NOMO-1 treated with dmso at 0.1 percent for 144 hours (cell line): ENCODE measurements around the gene ZFHX3.

Source experiments
- DNase-seq: peaks from one replicate; lab custom pipeline; 2025; ENCODE audit not compliant: unreplicated experiment; lab: John Stamatoyannopoulos, UW

ZFHX3 gene

GRCh38 chr16:72836985-72837384 lies 210.9 kb downstream of the ZFHX3 start:
- no peak for DNase-seq

DNA sequence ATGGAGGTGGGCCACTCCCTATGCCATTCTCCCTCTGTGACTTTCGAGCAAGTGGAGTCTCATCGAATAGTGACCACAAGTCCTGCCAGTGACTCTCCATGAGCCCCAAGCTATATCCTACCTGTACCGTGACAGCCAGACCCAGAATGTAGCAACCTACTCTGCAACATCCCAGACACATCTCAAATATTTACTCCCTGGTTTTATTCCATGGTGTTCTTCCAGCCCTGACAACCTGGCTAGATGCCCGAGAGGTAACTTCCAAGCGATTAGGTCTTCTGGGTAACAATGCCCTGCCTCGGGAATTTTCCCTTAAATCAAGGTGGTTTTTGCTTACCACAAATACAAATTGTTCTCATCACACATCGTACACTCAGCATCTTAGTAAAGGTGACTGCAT lies 211.7 kb downstream of the ZFHX3 start:
- no peak for DNase-seq

GRCh38 chr16:72835086-72835485 lies 212.8 kb downstream of the ZFHX3 start:
- no peak for DNase-seq

DNA sequence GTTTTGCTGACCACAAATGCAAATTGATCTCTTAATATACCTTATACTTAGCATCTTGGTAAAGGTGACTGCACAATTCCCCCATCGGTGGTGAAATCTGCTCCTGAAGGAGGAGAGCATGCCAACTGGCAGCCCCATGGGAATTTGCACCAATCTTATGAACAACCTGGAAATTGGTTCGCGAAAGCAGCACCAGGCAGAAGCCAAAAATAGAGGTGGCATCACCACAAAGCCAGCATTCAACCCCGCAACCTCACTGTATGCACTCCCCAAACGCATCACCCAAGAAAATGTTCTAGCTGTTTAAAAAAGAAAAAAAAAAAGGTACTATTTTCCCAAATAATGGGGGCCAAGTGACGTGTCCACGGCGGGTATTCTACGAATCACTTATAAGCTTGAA lies 213.4 kb downstream of the ZFHX3 start:
- DNase-seq: no peak

- DNase-seq: no peak
Measured at GRCh38 chr16:72833969-72834368, 214.0 kb downstream of the ZFHX3 start.

DNA sequence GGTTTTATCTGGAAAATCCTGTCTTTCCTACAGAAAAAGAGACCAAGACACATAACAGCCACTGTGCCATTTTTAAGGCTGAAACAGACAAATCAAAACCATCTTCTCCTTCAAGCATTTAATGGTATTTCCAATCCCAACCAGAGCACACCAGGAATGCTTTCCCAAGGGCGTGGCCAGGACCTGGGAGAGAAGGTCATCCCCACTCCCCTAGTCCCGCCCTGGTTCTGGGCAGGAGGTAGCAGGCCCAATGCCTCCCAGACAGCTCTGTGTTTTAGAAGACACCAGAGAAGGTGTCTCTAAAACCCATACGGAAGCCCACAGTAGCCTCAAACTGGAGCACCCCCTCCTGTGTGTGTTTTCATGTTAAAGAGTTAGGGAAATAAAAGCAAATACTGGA lies 214.4 kb downstream of the ZFHX3 start:
- DNase-seq: no peak

- peak; percentile 15 for DNase-seq
Measured at GRCh38 chr16:72832621-72833248, 215.2 kb downstream of the ZFHX3 start.

DNA sequence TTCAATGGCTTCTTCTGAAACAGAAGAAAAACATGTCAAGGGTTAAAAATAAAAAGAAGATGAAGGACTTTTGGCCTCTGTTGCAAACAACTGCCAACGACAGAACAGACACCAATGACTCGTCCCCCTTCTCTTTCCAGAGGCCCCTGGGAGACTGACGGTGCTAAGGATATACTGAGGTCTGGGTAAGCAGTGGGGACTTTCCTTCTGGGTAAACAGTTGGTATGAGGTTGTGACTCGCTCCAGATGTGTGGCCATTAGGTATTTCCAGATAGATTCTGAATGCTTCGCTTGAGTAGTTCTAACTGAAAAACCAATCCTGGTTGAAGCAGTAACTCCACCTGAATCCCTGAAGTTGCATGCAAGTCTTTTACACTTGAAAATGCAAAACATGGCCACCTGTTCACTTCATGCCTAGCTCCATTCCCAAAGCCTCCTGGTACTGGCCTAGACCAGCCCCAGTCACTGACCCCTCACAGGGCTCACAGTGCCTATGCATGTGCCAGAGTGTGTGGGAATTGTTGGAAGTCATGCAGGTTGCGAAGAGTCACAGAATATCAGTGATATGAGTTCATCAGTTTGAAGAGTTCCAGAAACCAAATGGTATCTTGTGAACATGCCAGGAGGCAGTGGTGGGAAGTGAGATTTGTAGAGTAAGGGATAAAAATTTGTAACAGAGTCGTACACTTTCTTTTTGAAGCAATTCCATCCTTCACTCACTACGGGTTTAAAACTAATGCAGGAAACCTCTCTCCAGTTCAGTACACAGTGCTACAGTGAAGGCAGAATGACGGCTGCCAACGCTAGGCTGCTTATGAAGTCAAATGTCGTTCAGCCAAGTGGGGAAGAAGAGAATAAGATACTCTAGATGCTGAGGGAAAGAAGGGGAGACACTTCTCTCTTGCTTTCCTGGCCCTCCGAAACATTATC lies 217.8 kb downstream of the ZFHX3 start:
- no peak for DNase-seq

GRCh38 chr16:72827866-72828265 lies 220.1 kb downstream of the ZFHX3 start:
- DNase-seq: no peak

DNA sequence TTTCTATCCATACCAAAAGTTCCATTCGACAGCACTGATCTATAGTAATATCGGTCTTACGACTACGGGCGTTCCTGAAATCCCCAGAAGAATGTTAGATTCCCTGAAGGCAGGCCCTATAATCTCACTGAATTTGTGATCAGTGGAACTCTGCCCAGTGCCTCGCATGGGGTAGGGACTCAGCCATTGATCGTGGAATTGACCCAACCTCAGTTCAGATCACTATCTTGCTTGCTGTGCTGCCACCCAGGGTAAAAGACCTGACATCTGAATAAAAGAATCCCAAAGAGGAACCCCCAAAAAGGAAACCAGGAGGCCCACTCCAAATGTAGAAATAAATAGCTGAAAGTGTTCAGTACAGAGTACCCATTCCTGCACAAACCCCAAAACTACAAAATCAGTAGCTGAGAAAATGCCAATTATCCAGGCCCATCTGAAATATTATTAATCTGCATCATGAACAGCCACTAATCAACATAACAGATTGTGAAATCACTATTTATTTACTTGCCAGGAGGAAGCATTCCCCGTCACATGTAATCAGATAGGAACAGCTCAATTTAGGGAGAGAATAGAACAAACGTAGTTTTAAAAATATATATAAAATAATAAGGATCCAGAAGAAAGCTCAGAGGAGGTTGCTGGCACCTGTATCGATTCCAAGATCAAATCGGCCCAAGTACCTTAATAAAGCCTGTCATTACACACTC lies 221.9 kb downstream of the ZFHX3 start:
- DNase-seq: no peak

- DNase-seq: no peak
Measured at GRCh38 chr16:72824761-72825160, 223.2 kb downstream of the ZFHX3 start.

DNA sequence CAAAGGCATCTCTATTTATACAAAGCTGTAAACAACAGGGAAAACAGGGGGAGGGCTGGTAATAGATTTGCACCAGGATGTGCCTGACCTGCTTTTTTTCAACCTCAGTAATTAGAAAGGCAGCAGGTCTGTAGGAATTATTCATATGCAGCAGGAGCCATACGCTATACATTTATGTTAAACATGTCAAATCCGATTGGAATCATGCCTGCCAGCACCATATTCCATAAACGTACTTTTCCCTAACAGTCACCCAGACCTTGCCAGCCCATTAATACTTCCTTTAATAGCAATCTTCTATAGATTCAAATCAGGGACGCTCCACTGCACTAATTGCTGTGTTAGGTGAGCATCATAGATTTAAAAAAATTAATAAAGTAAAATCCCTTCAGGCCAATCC lies 223.9 kb downstream of the ZFHX3 start:
- no peak for DNase-seq

DNA sequence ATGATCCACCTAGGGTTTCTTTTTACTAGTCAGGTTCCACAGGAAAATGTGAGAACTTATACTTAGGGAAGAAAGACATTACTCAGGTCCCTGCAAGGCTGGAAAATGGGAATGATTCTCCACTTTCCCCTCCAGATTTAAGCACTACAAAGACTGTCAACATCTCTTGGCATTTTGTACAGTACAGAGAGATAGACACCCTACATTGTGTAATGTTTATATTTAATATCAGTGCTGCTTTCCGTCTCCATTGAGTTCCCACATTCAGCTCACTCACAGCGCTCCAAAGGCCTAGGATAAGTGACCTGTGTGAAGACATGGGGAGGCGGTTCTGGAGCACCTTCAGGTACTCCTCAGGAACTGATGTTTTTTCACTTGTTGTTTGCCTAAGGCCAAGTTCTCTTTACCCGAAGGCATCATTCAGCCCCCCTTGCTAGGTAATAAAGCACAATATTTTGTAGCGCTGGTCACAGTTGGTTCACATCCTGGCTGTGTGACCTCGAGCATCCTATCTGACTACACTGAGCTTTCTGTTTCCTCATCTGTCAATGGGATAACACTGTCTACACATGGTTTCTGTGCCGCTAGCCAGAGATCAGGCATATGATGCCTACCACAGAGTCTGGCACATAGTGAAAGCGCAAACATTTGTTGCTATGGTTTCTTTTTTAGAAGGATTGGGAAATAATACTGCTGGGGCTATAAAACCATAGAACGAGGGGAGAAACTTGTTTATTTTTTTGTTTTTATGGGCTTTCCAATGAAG lies 226.6 kb downstream of the ZFHX3 start:
- DNase-seq: no peak

- DNase-seq: no peak
Measured at GRCh38 chr16:72819345-72819744, 228.6 kb downstream of the ZFHX3 start.

DNA sequence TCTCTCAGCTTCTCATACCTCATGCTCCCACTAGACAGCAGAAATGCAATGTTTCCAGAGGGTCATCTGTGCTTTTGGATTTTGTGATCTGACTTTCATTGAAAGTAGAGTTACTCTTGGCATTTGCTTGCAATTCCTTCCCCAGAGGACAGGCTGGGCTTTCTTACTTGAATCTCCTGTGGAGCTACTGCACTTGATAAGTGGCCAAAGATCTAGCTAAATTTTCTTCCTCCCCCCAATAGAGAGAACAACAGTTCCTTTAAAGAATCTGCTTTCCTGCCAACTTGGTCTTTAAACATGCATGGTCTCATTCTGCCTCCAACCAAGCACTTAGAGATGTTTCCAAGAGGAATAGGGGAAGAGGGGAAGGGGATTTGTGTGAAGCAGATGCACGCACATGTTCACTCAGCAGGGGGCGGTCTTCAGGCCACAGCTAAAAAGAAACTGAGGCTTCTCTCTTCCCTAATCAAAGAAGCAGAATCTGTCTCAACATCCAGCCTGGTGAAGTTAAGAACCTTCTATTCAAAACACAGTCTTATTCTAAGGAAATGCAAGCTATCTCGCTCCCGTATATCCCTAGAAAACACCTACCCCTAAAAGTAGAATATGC lies 229.6 kb downstream of the ZFHX3 start:
- DNase-seq: no peak

GRCh38 chr16:72815348-72816318 lies 232.3 kb downstream of the ZFHX3 start:
- no peak for DNase-seq

GRCh38 chr16:72814226-72814625 lies 233.7 kb downstream of the ZFHX3 start:
- DNase-seq: no peak

DNA sequence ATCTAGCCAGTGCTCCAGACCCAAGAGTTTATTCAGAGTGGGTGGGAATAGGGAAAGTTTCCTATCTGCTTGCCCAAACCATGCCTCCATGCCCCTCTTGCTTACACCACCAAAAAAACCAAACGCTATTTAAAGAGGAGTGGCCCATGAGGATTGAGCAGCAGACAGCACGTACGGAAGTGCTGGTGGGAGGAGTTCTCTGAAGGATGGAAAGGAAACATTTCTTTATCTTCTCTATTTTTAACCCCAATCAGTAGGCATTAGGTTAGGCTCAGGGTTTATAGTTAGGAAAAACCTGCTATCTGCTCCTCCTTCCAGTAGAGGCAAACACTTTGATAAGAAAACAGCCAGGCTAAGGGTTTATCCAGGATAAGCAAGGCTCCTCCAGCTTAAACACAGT lies 235.3 kb downstream of the ZFHX3 start:
- no peak for DNase-seq

DNA sequence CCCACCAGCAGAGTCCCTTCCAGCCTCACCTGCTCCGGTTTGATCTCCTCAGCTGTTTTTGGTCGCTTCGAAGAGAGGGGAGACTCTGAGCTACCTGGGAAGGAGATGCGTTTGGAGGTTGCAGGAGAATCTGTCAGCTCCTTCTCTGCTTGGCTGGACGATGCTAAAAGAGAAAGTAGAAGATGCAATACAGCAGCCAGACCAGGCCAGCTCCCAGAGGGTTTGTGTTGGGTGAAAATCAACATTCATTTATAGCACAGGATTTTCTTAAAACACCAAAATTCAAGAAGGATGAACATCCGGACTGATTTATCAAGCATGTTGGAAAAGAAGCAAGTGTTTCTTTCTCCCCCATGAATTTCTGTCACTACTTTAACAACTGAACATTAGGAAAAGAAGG lies 236.1 kb downstream of the ZFHX3 start:
- DNase-seq: no peak
